ENCODE data around the gene CCL18. TPM values are rescaled to one million over a fixed set of nuclear protein-coding genes. Genes with fewer than 3 reads are reported as not detected.

CCL18 gene
- total RNA-seq, 1 donor from 2014 or later, result not detected

DNA sequence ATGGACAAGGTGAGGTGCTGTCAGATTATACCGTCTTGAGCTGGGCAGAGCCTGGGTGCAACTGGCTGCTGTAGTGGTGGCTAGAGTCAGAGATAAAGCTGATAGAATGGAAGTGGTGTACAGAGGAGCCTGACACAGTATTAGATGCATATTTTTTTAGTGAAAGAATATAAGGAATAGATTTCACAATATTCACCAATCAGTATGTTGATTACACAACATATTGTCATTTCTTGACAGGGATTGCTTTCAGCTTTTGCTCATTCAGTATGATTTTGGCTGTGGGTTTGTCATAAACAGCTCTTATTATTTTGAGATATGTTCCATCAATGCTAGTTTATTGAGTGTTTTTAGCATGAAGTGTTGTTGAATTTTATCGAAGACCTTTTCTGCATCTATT lies 44.6 kb upstream of the CCL18 start:
- Mint-ChIP-seq H3K4me1 (peaks cover 17% of the 10 kb centered on the region), H3K9me3 (no peaks in the 10 kb centered on the region), H3K27ac (no peak overlapping the region), H3K27me3 (peaks cover 5% of the 10 kb centered on the region), H3K36me3 (ENCODE audit: low read depth) (no peaks in the 10 kb centered on the region), H3K4me3 (no peak overlapping the region)
- ChIA-PET CTCF (interaction anchor here (1.0 to 1.6 kb wide), 3 partner anchors 10 to 129 kb away, joined by 3 to 6 read pairs (median 3); no protein-coding TSS in a partner anchor), POLR2A (no interaction called here)
- TF ChIP-seq, protein P1, sequence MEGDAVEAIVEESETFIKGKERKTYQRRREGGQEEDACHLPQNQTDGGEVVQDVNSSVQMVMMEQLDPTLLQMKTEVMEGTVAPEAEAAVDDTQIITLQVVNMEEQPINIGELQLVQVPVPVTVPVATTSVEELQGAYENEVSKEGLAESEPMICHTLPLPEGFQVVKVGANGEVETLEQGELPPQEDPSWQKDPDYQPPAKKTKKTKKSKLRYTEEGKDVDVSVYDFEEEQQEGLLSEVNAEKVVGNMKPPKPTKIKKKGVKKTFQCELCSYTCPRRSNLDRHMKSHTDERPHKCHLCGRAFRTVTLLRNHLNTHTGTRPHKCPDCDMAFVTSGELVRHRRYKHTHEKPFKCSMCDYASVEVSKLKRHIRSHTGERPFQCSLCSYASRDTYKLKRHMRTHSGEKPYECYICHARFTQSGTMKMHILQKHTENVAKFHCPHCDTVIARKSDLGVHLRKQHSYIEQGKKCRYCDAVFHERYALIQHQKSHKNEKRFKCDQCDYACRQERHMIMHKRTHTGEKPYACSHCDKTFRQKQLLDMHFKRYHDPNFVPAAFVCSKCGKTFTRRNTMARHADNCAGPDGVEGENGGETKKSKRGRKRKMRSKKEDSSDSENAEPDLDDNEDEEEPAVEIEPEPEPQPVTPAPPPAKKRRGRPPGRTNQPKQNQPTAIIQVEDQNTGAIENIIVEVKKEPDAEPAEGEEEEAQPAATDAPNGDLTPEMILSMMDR (IDR thresholded peaks at IDR 0.05), result no peak
- ATAC-seq (ENCODE audit: low read depth) (no peak), DNase-seq (no peak)
- intact Hi-C loops (cut with micrococcal nuclease), result no loop called here

DNA sequence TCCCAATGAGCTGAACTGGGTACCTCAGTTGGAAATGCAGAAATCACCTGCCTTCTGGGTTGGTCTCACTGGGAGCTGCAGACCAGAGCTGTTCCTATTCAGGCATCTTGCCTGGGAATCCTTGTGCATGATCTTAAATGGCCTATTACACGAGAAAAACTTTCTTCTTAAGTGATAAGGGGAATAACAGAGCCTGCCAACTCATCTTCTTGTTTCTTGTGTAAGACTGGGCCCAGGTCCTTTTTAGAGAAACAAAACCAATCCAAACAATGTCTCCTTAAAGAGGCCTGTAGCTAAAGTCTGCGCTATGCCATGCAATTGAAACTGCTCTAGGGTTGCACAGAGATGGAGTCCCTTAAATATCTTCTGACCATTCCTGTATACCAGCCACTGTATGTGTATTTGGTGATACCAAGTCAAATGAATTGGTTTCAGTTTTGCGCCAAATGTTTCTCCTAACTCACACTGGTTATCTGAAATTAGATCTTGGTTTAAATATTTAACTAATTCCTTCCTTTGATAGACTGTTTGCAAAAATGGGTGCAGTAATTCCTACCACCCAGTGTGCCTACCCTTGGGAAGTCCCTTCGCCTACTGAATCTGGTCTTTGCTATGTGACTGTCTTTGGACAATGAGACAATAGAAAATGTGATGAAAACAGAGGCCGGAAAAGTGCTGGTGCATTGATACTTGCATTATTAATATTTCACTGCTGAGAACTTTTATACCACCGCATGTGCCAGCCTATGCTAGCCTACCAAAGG lies 39.8 kb upstream of the CCL18 start:
- POLR2A ChIA-PET, result no interaction called here

DNA sequence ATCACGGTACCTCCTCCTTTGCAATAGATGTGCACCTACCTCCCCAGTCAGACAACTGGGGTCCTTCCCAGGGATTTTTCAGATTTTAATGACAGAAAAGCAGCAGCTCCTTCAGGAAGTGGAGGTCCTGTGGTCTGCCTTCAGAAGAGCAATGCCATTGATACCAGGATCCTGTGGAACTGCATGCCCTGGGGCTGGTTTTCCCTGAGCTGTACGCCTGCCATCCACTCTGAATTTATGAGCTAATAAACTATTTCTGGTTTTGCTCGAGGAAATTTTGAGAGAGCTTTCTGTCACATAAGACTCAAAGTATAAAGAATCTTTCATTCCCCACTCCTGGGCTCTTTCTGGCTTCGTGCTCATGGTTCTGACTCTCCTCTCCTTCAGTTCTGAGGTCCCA lies 36.3 kb upstream of the CCL18 start:
- ChIA-PET POLR2A (no interaction called here), CTCF (no interaction called here)
- H3K27me3 Mint-ChIP-seq, result peaks cover 19% of the 10 kb centered on the region
- no peaks in the 10 kb centered on the region for H3K36me3 Mint-ChIP-seq (ENCODE audit: low read depth)
- H3K27ac Mint-ChIP-seq, result no peak overlapping the region
- TF ChIP-seq, protein P1 (IDR thresholded peaks at IDR 0.05), result no peak
- no peak for ATAC-seq (ENCODE audit: low read depth)
- DNase-seq, result no peak
- intact Hi-C loops (cut with micrococcal nuclease), result no loop called here
- no peak overlapping the region for H3K4me3 Mint-ChIP-seq
- no peaks in the 10 kb centered on the region for H3K9me3 Mint-ChIP-seq
- no peaks in the 10 kb centered on the region for H3K4me1 Mint-ChIP-seq

More for the DNA sequence above, 39.8 kb upstream of the CCL18 start:
- no peak for ATAC-seq (ENCODE audit: low read depth)
- no peak overlapping the region for H3K27ac Mint-ChIP-seq
- no peaks in the 10 kb centered on the region for H3K9me3 Mint-ChIP-seq
- intact Hi-C loops (cut with micrococcal nuclease), result no loop called here
- no peak overlapping the region for H3K4me3 Mint-ChIP-seq
- H3K27me3 Mint-ChIP-seq, result peaks cover 15% of the 10 kb centered on the region
- H3K36me3 Mint-ChIP-seq (ENCODE audit: low read depth), result no peaks in the 10 kb centered on the region
- CTCF ChIA-PET, result no interaction called here
- no peak for DNase-seq
- TF ChIP-seq, protein P1 (IDR thresholded peaks at IDR 0.05), result no peak
- H3K4me1 Mint-ChIP-seq, result no peaks in the 10 kb centered on the region

DNA sequence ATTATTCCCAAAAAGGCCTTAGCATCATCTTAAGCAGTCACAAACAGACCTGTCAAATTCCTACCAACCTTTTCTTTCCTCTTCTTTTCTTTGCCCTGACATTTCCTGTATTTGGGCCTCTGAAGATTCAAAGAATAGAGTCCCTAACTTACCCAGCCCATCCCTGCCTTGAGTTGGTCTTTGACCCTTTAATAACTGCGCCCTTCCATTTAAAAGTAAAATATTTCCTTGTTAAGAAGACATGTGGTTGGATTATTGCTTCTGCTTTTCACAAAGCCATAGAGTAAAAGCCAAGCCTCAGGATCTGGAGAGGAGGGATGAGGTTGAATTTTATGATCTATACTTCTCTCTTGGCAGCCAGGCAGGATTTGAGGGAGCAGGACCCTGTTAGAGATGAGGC lies 33.1 kb upstream of the CCL18 start:
- POLR2A ChIA-PET, result no interaction called here
- Mint-ChIP-seq H3K9me3 (no peaks in the 10 kb centered on the region), H3K36me3 (ENCODE audit: low read depth) (no peaks in the 10 kb centered on the region), H3K27ac (no peak overlapping the region), H3K27me3 (peaks cover 19% of the 10 kb centered on the region), H3K4me3 (no peak overlapping the region), H3K4me1 (peaks cover 19% of the 10 kb centered on the region)
- TF ChIP-seq, protein P1 (IDR thresholded peaks at IDR 0.05), result no peak
- no peak for ATAC-seq (ENCODE audit: low read depth)
- intact Hi-C loops (cut with micrococcal nuclease), result loop anchor here (5.0 kb wide), 1 partner anchor 39 kb away; no protein-coding TSS in a partner anchor
- DNase-seq, result no peak
- CTCF ChIA-PET, result no interaction called here

DNA sequence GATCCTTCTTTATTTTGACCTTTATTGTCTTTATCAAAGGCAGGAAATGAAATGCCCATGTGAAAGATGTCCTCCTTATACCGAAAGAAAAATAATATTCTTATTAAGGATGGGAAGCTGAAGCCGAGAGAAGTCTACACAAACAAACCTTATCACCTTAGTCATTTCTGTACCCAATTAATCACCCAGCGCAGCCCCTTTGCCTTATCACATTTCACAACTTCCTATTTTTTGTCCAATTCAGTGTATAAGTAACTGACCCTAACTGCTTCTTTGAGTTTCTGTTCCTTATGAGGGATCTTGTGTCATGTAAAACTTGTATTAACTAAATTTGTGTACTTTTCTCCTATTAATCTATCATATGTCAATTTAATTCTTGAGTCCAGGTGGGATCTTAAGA lies 29.9 kb upstream of the CCL18 start:
- H3K9me3 Mint-ChIP-seq, result no peaks in the 10 kb centered on the region
- DNase-seq (no peak), ATAC-seq (ENCODE audit: low read depth) (peak; percentile 96)
- H3K27ac Mint-ChIP-seq, result peak overlapping the region; percentile 6
- peaks cover 23% of the 10 kb centered on the region for H3K4me1 Mint-ChIP-seq
- H3K36me3 Mint-ChIP-seq (ENCODE audit: low read depth), result no peaks in the 10 kb centered on the region
- CTCF ChIA-PET, result no interaction called here
- TF ChIP-seq, protein P1 (IDR thresholded peaks at IDR 0.05), result no peak
- intact Hi-C loops (cut with micrococcal nuclease), result loop anchor here (1.0 to 5.0 kb wide), 2 partner anchors 42 to 56 kb away; partner anchors contain the start of gene CCL3
- POLR2A ChIA-PET, result interaction anchor here (1.8 kb wide), 1 partner anchor 56 kb away, joined by 4 read pairs; the partner anchor contains the start of gene CCL3
- H3K27me3 Mint-ChIP-seq, result peaks cover 12% of the 10 kb centered on the region
- H3K4me3 Mint-ChIP-seq, result no peak overlapping the region
